Activated B cell treated with CpG ODN at 0.5 μM for 24 hours (primary cell): ENCODE data around the gene MIA. TPM values are rescaled to one million over a fixed set of nuclear protein-coding genes. Genes with fewer than 3 reads are reported as not detected.

ENCODE experiments used
- ATAC-seq: fragments of 200-7000 bp; cut with Tn5 transposase; one replicate; pipeline ENCODE4 v1.10.0; 2021; ENCODE audit warnings: low read depth, mild to moderate bottlenecking, moderate library complexity
- CTCF ChIA-PET: fragments of 350-600 bp; sonication (Branson Sonifier 250); formaldehyde crosslinking; loops from one replicate; lab custom pipeline; 2021; ENCODE audit warnings: antibody characterized with exemption; lab: Charles Lee
- POLR2A ChIA-PET: fragments of 350-600 bp; sonication (Branson Sonifier 250); formaldehyde crosslinking; loops from one replicate; lab custom pipeline; 2021; ENCODE audit warnings: antibody characterized with exemption; lab: Charles Lee
- DNase-seq: peaks from one replicate; pipeline ENCODE4 v3.0.0; 2022
- H3K27ac Mint-ChIP-seq: one replicate; pipeline ENCODE4 v1.8.0; 2020; ENCODE audit warnings: mixed read lengths
- H3K27me3 Mint-ChIP-seq: one replicate; pipeline ENCODE4 v1.8.0; 2021; ENCODE audit warnings: mixed read lengths
- H3K36me3 Mint-ChIP-seq: one replicate; pipeline ENCODE4 v1.8.0; 2021; ENCODE audit warnings: low read depth, mixed read lengths
- H3K4me1 Mint-ChIP-seq: one replicate; pipeline ENCODE4 v1.8.0; 2021; ENCODE audit warnings: mixed read lengths
- H3K4me3 Mint-ChIP-seq: one replicate; pipeline ENCODE4 v1.8.0; 2020; ENCODE audit warnings: mild to moderate bottlenecking, mixed read lengths
- H3K9me3 Mint-ChIP-seq: one replicate; pipeline ENCODE4 v1.8.0; 2020; ENCODE audit warnings: mixed read lengths
- CTCF ChIP-seq: fragments of 200-600 bp; IDR thresholded peaks from one replicate; pipeline ENCODE4 v1.8.0; 2022; ENCODE audit warnings: antibody characterized with exemption, mild to moderate bottlenecking
- intact Hi-C: fragments of 100-400 bp; cut with micrococcal nuclease; formaldehyde crosslinking; loops from one replicate; pipeline ENCODE4 v1.15.1; 2024
- total RNA-seq: library from RNA; stranded (reverse); gene quantifications from 2 replicates; pipeline ENCODE4 v1.2.3, GENCODE V29; 2022

MIA gene
- total RNA-seq, 1 donor from 2014 or later: 1.4 TPM

- Mint-ChIP-seq H3K9me3 (no peaks in the 10 kb centered on the region), H3K27me3 (no peaks in the 10 kb centered on the region), H3K4me1 (peaks cover 73% of the 10 kb centered on the region), H3K36me3 (peaks cover 42% of the 10 kb centered on the region), H3K4me3 (peak within 1 kb of the TSS; percentile 98), H3K27ac (peak within 1 kb of the TSS; percentile 99)
- intact Hi-C loops: loop anchor here (1.0 to 10.0 kb wide), 11 partner anchors 20 to 1177 kb away; partner anchors contain the start of genes ACTMAP, AKT2, NUMBL and RABAC1
- peak; percentile 74 for ATAC-seq
- ChIA-PET POLR2A (interaction anchor here (0.6 to 6.7 kb wide), 50 partner anchors 10 to 1619 kb away, joined by 3 to 351 read pairs (median 6); partner anchors contain the start of genes ACTMAP, AKT2, B9D2 and C19orf47), CTCF (interaction anchor here (0.5 to 4.1 kb wide), 8 partner anchors 19 to 115 kb away, joined by 3 to 25 read pairs (median 6); partner anchors contain the start of genes ACTMAP, EGLN2 and SNRPA)
- no peak for TF ChIP-seq CTCF
- peak; percentile 100 for DNase-seq
Measured at GRCh38 chr19:40777937-40778705, 2.8 kb downstream of the MIA start, which contains the start of gene RAB4B. Gene RAB4B, plus strand, starts transcription at chr19:40778247. Its CDS starts 129 bp downstream, at chr19:40778376.

GRCh38 chr19:40778706-40779284, 3.5 kb downstream of the MIA start:
- peak overlapping the region; percentile 99 for H3K27ac Mint-ChIP-seq
- peaks cover 69% of the 10 kb centered on the region for H3K4me1 Mint-ChIP-seq
- no peaks in the 10 kb centered on the region for H3K27me3 Mint-ChIP-seq
- H3K4me3 Mint-ChIP-seq: peak overlapping the region; percentile 98
- intact Hi-C loops: loop anchor here (1.0 to 10.0 kb wide), 5 partner anchors 88 to 1176 kb away; partner anchors contain the start of genes AKT2, NUMBL and RABAC1
- ATAC-seq (no peak), DNase-seq (no peak)
- ChIA-PET POLR2A (interaction anchor here (0.6 to 6.7 kb wide), 34 partner anchors 9 to 945 kb away, joined by 3 to 351 read pairs (median 10); partner anchors contain the start of genes ACTMAP, C19orf47, COQ8B and DYRK1B), CTCF (interaction anchor here (0.5 to 4.1 kb wide), 7 partner anchors 19 to 116 kb away, joined by 3 to 25 read pairs (median 9); partner anchors contain the start of genes ACTMAP, EGLN2 and SNRPA)
- peaks cover 47% of the 10 kb centered on the region for H3K36me3 Mint-ChIP-seq
- H3K9me3 Mint-ChIP-seq: no peaks in the 10 kb centered on the region
- TF ChIP-seq CTCF: no peak

GRCh38 chr19:40780582-40780981, 5.3 kb downstream of the MIA start:
- Mint-ChIP-seq H3K27me3 (no peaks in the 10 kb centered on the region), H3K4me1 (peaks cover 52% of the 10 kb centered on the region), H3K27ac (no peak overlapping the region), H3K4me3 (no peak overlapping the region), H3K9me3 (no peaks in the 10 kb centered on the region), H3K36me3 (peaks cover 60% of the 10 kb centered on the region)
- POLR2A ChIA-PET: interaction anchor here (6.5 to 6.7 kb wide), 2 partner anchors 19 to 28 kb away, joined by 287 to 351 read pairs; partner anchors contain the start of genes ACTMAP, EGLN2 and SNRPA
- DNase-seq (no peak), ATAC-seq (no peak)
- CTCF ChIA-PET: no interaction called here
- no peak for TF ChIP-seq CTCF
- intact Hi-C loops: no loop called here

GRCh38 chr19:40781140-40781539, 5.8 kb downstream of the MIA start:
- no peak for DNase-seq
- CTCF ChIA-PET: interaction anchor here (0.6 kb wide), 1 partner anchor 94 kb away, joined by 4 read pairs; no protein-coding TSS in a partner anchor
- Mint-ChIP-seq H3K27me3 (no peaks in the 10 kb centered on the region), H3K4me3 (no peak overlapping the region), H3K4me1 (peaks cover 48% of the 10 kb centered on the region), H3K27ac (peak overlapping the region; percentile 8), H3K36me3 (peaks cover 63% of the 10 kb centered on the region), H3K9me3 (no peaks in the 10 kb centered on the region)
- ATAC-seq: no peak
- TF ChIP-seq CTCF: no peak
- POLR2A ChIA-PET: interaction anchor here (0.7 kb wide), 2 partner anchors 35 to 519 kb away, joined by 3 to 8 read pairs; no protein-coding TSS in a partner anchor
- intact Hi-C loops: no loop called here
